Progenitor cell of endocrine pancreas (in vitro differentiated cells): ENCODE results near the gene YTHDF1. TPM values are rescaled to one million over a fixed set of nuclear protein-coding genes. Genes with fewer than 3 reads are reported as not detected.
A peak's percentile ranks its signal among the peaks of the same experiment; 100 is the strongest.

Source experiments
- DNase-seq: peaks from one replicate; pipeline ENCODE4 v3.0.0; 2021; ENCODE audit warnings: low spot score; ENCODE audit not compliant: unreplicated experiment
- H3K27ac Mint-ChIP-seq: 2 replicates; pipeline ENCODE4 v1.8.0; 2021; ENCODE audit warnings: mild to moderate bottlenecking, moderate library complexity, mixed read lengths
- H3K27me3 Mint-ChIP-seq: 2 replicates; pipeline ENCODE4 v1.8.0; 2021; ENCODE audit warnings: mixed read lengths
- H3K36me3 Mint-ChIP-seq: 2 replicates; pipeline ENCODE4 v1.8.0; 2022; ENCODE audit warnings: mixed read lengths; ENCODE audit not compliant: insufficient read depth
- H3K4me1 Mint-ChIP-seq: 2 replicates; pipeline ENCODE4 v1.8.0; 2021; ENCODE audit warnings: low read depth, mixed read lengths
- H3K4me3 Mint-ChIP-seq: 2 replicates; pipeline ENCODE4 v1.8.0; 2021; ENCODE audit warnings: low read depth, mild to moderate bottlenecking, moderate library complexity, mixed read lengths
- H3K9me3 Mint-ChIP-seq: 2 replicates; pipeline ENCODE4 v1.8.0; 2021; ENCODE audit warnings: low read depth, mixed read lengths
- CTCF ChIP-seq: fragments of 200-600 bp; sonication (generic); IDR thresholded peaks from one replicate; pipeline ENCODE4 v1.5.0; 2021; ENCODE audit warnings: antibody characterized with exemption, mild to moderate bottlenecking; ENCODE audit not compliant: unreplicated experiment
- total RNA-seq: library from RNA; stranded (reverse); gene quantifications from 2 replicates; pipeline ENCODE4 v1.2.1, GENCODE V29; 2021

The YTHDF1 gene
- total RNA-seq, 1 donor from 2014 or later: 53.8 TPM

DNA sequence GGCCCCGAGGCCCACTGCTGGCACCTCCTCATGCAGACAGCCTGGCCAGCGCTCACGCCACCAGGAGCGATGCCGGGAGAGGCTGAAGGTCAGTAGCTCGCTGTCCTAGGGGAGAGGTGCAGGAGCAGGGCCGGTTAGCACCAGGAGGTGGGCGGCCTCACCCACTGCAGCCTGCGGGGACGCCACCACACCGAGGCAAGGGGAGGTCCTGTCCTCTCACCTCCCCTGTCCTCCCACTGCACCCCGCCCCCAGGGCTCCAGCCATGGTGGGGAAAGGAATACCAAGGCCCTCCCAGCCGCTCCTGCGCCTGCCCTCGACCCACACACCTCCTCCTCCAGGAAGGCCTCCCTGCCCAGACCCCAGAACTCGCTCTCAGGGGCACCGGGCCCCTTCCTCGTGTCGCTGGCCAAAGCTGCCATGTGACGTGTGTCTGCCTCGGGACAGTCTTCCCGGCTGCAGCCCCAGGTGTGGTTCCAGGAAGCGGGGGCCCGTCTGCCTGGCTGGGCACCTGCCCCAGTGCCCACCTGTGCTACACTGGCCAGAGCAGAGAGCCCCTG lies 31.8 kb upstream of the YTHDF1 start:
- Mint-ChIP-seq H3K27me3 (peaks cover 34% of the 10 kb centered on the region), H3K36me3 (no peaks in the 10 kb centered on the region), H3K27ac (no peak overlapping the region), H3K4me1 (peaks cover 8% of the 10 kb centered on the region), H3K4me3 (no peak overlapping the region), H3K9me3 (peaks cover 2% of the 10 kb centered on the region)
- DNase-seq: no peak
- TF ChIP-seq CTCF: no peak

- Mint-ChIP-seq H3K9me3 (peaks cover 2% of the 10 kb centered on the region), H3K4me3 (no peak overlapping the region), H3K36me3 (no peaks in the 10 kb centered on the region), H3K27me3 (peaks cover 30% of the 10 kb centered on the region), H3K27ac (no peak overlapping the region), H3K4me1 (peaks cover 8% of the 10 kb centered on the region)
- no peak for DNase-seq
- no peak for TF ChIP-seq CTCF
These were observed 30.8 kb upstream of the YTHDF1 start for GRCh38 chr20:63246490-63247288.

DNA sequence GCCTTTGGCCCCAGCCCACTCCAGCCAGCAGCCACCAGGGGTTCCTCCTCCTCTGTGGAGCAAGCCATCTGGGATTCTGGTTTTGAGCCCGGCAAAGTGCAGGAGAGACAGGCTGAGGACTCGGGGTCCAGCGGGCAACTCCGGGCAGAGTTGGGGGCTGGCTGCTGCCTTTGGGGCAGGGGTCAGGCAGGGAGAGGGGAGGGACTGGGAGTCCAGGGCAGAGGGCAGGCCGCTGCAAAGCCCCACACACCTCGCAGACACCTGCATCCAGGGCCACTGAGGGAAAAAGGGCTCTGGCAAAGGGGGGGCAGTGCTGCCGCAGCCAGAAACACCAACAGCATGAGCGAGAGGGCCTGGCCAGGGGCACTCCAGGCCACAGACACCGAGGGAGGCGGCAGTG lies 28.5 kb upstream of the YTHDF1 start:
- peaks cover 7% of the 10 kb centered on the region for H3K4me1 Mint-ChIP-seq
- no peaks in the 10 kb centered on the region for H3K36me3 Mint-ChIP-seq
- no peak for TF ChIP-seq CTCF
- DNase-seq: no peak
- peaks cover 21% of the 10 kb centered on the region for H3K27me3 Mint-ChIP-seq
- no peaks in the 10 kb centered on the region for H3K9me3 Mint-ChIP-seq
- H3K27ac Mint-ChIP-seq: no peak overlapping the region
- H3K4me3 Mint-ChIP-seq: no peak overlapping the region

- DNase-seq: no peak
- Mint-ChIP-seq H3K27me3 (peaks cover 14% of the 10 kb centered on the region), H3K4me1 (peaks cover 4% of the 10 kb centered on the region), H3K4me3 (no peak overlapping the region), H3K9me3 (no peaks in the 10 kb centered on the region), H3K27ac (peak overlapping the region; percentile 27), H3K36me3 (no peaks in the 10 kb centered on the region)
- no peak for TF ChIP-seq CTCF
These were observed 27.8 kb upstream of the YTHDF1 start for GRCh38 chr20:63243604-63244247.

- no peaks in the 10 kb centered on the region for H3K4me1 Mint-ChIP-seq
- TF ChIP-seq CTCF: no peak
- no peak overlapping the region for H3K4me3 Mint-ChIP-seq
- no peaks in the 10 kb centered on the region for H3K36me3 Mint-ChIP-seq
- H3K27ac Mint-ChIP-seq: no peak overlapping the region
- H3K27me3 Mint-ChIP-seq: peaks cover 10% of the 10 kb centered on the region
- DNase-seq: no peak
- no peaks in the 10 kb centered on the region for H3K9me3 Mint-ChIP-seq
These were observed 26.8 kb upstream of the YTHDF1 start for GRCh38 chr20:63242736-63243135.
